Stomach (tissue), 4 donors: ENCODE results near the gene ST8SIA4.

Source experiments
- EP300 ChIP-seq: sonication (generic); formaldehyde crosslinking; IDR thresholded peaks from one replicate; pipeline ENCODE4 v1.6.1; 2017; ENCODE audit warnings: antibody characterized with exemption
- POLR2A ChIP-seq, 4 donors: fragments of 450-650 bp; IDR thresholded peaks; one replicate each; pipeline ENCODE4 v1.6.1; 2016; ENCODE audit warnings: antibody characterized with exemption in 4 of 4, control low read depth in 2 of 4, mild to moderate bottlenecking in 1 of 4, moderate library complexity in 1 of 4

- TF ChIP-seq POLR2A (IDR thresholded peaks at IDR 0.05) (no peak), EP300 (no peak)
Measured at GRCh38 chr5:100794218-100794617, 108.9 kb downstream of the ST8SIA4 start.
